WI38 (cell line): ENCODE results near the gene WDR26.

Experiments used
- H3K4me3 ChIP-seq: 2 replicates; pipeline ENCODE4 v1.5.1; 2011; ENCODE audit warnings: low read depth, mild to moderate bottlenecking, control low read depth, low read length
- CTCF ChIP-seq: IDR thresholded peaks from 2 replicates; pipeline ENCODE4 v1.5.1; 2012; ENCODE audit warnings: low read depth, mild to moderate bottlenecking, control low read depth, low read length

The WDR26 gene

GRCh38 chr1:224448453-224449017 lies 13.9 kb upstream of the WDR26 start:
- TF ChIP-seq CTCF: no peak
- H3K4me3 ChIP-seq: no peak overlapping the region

GRCh38 chr1:224447971-224448370 lies 13.4 kb upstream of the WDR26 start:
- TF ChIP-seq CTCF: no peak
- no peak overlapping the region for H3K4me3 ChIP-seq

GRCh38 chr1:224447251-224447650 lies 12.7 kb upstream of the WDR26 start:
- no peak for TF ChIP-seq CTCF
- no peak overlapping the region for H3K4me3 ChIP-seq

- H3K4me3 ChIP-seq: no peak overlapping the region
Measured at GRCh38 chr1:224438989-224439388, 4.4 kb upstream of the WDR26 start.

GRCh38 chr1:224435999-224436398 lies 1.4 kb upstream of the WDR26 start:
- peak overlapping the region; percentile 82 for H3K4me3 ChIP-seq
- no peak for TF ChIP-seq CTCF

More at GRCh38 chr1:224438989-224439388, 4.4 kb upstream of the WDR26 start:
- no peak for TF ChIP-seq CTCF

- TF ChIP-seq CTCF: no peak
- peak overlapping the region; percentile 82 for H3K4me3 ChIP-seq
Measured at GRCh38 chr1:224435318-224435763, 744 bp upstream of the WDR26 start.

GRCh38 chr1:224433701-224434672 lies 610 bp downstream of the WDR26 start:
- TF ChIP-seq CTCF: no peak
- peak overlapping the region; percentile 82 for H3K4me3 ChIP-seq
